HG03066 (cell line): ENCODE data around the gene C3orf70.

Experiments used
- ATAC-seq: cut with Tn5 transposase; IDR thresholded peaks from one replicate; pipeline ENCODE4 v1.9.1; 2021; ENCODE audit warnings: low read depth; ENCODE audit not compliant: unreplicated experiment

C3orf70 gene

GRCh38 chr3:185057829-185058228, 95.0 kb downstream of the C3orf70 start:
- no peak for ATAC-seq

GRCh38 chr3:185056908-185057307, 96.0 kb downstream of the C3orf70 start:
- no peak for ATAC-seq

- ATAC-seq: no peak
These were observed 100.2 kb downstream of the C3orf70 start for GRCh38 chr3:185052631-185053030.

DNA sequence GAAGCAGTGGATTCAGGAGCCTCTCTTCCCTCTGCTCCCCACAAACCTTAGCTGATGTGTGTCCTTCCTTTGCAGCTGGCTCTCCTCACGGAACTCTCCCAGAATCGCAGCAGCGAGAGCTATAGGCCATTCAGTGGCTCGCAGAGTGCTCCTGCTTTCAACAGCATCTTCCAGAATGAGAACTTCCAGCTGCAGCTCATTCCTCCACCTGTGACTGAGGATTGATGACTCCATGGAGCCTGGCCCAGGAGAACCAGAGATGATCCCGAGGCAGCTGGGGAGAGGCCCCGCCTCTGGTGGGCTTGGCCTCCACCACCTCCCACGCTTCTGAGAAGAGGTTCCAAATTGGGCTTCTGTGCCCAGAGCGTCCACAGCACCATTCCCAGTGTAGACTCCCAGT, 101.1 kb downstream of the C3orf70 start:
- ATAC-seq: no peak

DNA sequence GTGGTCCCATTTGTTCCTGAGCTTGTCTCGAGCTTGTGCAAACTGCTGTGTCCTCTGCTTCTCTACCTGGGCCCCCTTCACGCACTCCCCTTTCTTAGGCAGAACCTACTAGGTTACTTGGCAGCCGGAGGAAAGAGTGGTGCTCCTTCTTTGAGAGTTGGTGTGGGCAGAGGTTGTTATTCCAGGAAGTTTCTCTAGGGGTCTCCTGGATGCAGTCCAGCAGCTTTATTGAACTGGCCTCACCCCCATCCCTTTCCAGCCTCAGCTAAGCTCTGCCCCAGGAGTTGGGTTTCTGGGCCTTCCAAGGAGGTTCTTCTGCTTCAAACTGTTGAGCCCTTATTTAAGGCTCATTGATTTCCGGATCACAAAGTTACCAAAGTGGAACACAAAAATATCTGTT, 103.2 kb downstream of the C3orf70 start:
- no peak for ATAC-seq

DNA sequence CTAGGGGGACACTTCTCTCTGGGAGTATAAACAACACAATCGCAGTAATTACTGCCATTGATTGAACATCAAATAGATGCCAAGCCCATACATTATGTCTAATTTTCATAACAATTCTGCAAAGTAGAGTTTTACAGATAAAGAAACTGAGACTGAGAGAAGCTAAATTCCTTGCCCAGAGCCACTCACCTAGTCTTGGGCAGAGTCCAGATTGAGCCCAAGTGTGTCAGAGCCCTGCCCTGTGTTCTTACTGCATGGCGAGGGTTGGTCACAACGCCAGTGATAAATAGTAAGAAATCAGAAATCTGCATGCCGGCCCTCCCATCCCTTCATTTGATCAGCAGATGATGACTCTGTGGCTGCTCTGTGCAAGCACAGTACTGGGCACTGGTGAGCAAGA, 106.3 kb downstream of the C3orf70 start:
- ATAC-seq: no peak

DNA sequence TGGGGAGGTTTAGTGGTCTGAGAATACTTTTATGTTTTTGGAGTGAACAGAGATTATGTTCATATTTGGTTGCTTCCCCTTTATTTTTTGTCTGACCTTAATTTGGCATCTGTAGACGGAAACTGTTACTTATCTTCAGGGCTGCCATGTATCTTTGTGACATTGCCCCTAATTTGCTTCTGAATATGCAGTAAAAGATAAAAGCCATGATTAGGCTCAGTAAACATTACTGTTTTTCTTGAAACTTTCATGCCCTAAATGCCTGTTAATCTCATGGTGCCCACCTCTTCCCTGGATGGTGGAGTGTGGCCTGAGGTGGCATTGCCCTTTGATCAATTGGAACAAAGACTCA, 106.7 kb downstream of the C3orf70 start:
- ATAC-seq: no peak

- ATAC-seq: no peak
These were observed 110.4 kb downstream of the C3orf70 start for GRCh38 chr3:185042312-185043050.

- ATAC-seq: no peak
These were observed 111.3 kb downstream of the C3orf70 start for GRCh38 chr3:185041540-185041939.

DNA sequence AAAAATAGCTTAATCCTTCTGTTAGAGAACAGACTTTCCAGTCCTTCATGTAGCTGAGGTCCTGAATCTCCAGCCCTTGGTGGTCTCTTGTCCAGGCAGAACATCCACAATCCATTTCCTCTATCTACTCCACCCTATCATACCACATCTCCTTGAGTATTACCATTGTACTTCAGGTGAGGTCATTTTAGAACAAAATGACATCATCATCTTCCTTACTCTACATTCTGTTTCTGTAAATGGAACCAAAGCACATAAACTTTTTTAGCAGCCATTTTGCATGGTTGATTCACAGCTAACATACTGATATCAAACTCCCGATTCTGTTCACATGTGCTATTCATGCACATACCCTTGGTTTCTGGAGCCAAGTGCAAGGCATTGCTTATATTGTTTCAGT, 112.4 kb downstream of the C3orf70 start:
- ATAC-seq: no peak

DNA sequence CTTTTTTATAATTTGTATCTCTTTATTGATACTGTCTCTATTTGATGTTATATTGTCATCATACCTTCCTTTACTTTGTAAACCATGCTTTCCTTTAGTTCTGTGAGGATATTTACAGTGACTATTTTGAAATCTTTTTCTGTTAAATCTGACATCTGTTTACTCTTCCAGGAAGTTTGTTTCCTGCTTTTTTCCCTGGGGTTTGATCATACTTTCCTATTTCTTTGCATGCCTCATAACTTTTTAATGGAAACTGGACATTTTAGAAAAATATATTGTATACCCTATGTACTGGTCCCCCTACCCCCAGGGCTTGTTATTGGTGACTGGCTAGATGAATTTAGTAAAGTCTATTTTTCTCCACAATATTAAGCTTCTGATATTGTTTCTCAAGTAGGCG, 115.1 kb downstream of the C3orf70 start:
- no peak for ATAC-seq

GRCh38 chr3:185030951-185031350, 121.9 kb downstream of the C3orf70 start:
- no peak for ATAC-seq

DNA sequence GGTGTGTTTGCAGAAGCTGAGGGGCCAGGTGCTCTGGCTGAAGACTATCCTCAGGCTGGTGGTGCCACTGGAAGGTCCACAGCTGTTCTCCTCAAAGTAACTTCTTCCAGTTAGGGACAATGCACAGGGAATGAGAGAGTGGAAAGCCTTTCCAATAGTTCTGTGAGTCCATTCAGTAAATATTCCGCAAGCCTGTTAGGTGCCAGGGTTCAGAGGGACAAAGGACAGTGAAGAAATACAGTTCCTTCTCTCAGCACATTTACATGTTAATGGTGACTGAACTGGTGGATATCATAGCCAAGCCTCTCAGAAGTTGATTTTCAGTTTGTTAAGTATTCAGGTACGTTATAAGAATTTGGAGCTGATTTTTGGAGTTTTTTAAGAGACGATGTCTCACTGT, 122.5 kb downstream of the C3orf70 start:
- no peak for ATAC-seq

- ATAC-seq: no peak
These were observed 123.8 kb downstream of the C3orf70 start for GRCh38 chr3:185029086-185029485.

DNA sequence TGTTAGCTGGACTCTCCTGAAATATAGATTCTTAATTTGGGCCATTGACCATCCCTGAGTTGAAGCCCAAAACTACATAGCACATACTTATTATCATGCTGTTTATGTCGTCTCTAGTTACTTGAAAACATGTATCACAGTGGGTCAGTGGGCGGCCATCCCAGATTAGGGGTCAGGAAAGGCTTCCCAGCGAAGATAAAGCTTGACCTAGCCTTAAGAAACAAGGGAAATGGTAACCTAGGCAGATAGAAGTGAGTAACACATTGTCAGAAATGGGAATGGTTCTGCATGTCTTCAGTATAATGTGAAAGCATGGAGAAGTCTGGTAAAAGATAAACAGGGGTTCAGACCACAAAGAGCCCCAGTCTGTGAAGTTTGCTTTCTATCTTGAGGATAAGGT, 124.7 kb downstream of the C3orf70 start:
- ATAC-seq: no peak
